Retina (tissue), 1 donor: ENCODE results near the gene RIPOR2.
"Not testable (repeated sequence)": the region's sequence is repeated elsewhere in the genome, so short reads cannot be mapped to it uniquely, and the experiment has no call there.

ENCODE experiments used
- DNase-seq: peaks from one replicate; pipeline ENCODE4 v3.0.0-alpha.2; 2016

RIPOR2 gene

DNA sequence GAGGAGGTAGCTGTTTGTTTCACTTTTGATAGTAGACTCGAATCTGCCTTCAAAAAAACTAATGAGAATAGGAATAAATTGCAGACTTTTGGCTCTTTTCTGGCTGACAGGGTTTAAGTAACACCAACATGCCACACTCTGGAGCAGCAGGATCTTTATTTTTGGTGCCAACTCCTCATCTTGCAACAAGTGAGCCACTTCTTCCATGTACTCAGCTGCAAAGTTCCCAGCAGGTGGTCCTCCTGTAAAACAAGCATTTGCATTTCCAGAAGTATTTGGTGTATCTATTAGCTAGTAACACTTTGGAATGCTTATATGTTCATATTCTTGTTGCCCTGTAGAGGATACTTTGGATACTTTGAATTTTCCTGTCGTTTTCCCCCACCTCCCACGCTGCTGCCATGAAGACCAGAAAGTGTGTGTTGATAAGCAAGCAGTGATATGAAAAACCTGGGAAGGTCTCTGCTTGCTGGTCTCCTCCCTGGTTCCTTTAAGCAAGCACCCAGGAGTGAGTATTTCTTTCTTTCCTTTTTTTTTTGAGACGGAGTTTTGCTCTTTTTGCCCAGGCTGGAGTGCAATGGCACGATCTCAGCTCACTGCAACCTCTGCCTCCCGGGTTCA, 138.1 kb downstream of the RIPOR2 start:
- no peak for DNase-seq

DNA sequence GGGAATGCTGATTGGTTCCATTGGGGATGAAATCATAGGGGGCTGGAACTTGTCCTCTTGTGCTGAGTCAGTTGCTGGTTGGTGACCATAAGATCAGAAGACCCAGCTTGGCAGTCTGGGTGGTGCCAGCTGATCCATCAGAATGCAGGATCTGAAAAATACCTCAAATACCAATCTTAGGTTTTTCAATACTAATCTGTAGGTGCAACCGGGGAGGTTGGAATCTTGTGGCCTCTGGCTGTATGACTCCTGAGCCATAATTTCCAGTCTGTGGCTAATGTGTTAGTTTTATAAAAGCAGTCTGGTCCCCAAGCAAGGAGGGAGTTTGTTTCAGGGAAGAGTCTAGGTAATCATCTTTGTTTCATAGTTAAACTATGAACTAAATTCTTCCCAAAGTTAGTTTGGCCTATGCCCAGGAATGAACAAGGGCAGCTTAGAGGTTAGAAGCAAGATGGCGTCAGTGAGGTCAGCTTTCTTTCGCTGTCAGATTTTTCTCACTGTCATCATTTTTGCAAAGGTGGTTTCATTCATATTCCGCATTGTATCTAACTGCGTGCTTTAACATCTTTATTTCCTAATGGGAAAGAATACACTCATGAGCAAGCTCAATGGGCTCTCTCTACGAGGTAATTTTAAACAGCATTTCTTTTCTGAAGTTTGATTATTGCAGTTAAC, 139.0 kb downstream of the RIPOR2 start:
- DNase-seq = no peak

DNA sequence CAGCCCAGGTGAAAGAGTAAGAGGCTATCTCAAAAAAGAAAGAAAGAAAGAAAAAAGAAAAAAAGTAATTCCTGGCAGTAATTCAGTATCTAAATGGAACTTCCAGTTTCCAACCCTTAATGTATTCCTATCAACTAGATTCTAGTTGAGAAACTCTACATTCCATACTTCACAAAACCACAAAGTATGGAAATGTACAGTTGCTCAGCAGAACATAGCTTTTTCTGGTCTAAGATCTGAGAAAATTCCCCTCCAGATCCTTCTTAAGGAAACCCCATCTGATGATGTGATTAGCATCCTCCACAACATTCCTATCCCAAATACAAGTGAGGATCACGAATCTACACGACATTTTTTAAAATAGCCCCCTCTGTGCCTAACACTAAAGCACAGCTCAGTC, 140.7 kb downstream of the RIPOR2 start:
- DNase-seq = no peak

DNA sequence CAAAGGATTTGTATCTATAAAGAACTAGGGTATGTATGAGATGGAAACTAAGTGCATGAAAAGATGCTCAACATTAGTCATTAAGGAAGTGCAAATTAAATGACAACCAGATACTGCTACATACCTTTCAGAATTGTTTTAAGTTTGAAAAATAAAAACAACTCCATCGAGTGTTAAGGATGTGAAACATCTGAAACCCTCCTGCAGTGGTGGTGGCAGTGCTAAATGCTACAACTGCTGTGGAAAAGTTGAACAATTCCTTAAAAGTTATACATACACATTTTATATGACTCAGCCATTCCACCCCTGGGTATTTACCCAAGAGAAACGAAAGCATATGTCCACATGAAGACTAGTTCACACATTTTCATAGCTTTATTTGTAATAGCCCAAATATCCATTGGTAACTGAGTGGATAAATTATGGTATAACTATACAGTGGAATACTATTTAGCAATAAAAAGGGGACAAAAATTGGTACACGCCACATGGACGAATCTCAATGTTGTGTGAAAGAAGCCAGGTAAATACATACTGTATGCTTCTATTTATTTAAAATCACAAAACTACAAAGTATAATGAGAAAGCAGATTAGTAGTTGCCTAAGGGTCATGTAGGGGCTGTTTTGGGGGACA, 147.6 kb downstream of the RIPOR2 start:
- DNase-seq = no peak

DNA sequence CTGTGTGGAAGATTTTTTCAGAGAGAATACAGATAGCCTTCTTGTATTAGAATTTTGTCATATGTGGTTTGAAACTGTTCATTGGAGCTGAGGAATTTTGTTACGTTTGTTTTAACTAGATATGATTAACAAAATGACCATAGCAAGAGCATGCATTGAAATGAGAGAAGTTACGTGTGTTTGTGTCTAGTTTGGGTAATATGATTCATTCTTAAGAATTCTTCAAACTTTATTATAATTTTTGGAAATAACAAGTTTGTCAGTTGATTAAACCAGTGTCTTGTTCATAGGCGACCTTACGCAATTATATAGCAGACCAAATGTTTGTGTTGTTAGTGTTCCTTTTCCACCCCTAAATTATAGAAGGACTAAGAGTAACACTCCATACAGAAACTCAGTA, 155.6 kb downstream of the RIPOR2 start:
- no peak for DNase-seq

DNA sequence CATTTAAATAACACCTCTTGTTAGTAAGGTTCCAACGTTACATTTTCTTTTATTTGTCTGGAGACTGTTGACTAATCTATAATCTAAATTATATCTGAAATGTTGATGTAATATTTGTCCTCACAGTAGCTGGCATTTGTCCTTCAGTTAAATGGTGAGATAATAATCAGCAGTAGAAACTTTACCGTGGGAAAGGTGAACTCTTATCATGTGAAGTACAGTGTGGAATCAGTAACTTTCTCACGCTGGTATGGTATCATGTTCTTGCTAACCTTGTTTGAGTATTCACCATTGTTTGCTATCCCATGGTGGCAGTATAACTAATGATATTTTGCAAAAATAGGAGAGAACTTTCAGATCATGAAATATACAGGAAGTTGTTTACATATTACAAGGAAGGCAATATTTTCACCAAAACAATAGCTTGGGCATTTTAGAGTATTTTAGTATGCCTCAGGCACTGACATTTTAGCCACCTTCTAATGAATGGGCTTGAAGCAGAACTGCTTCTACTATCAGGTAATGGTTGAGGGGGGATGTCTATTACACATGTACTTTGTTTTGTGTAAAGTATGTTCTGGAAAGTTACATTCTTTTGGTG, 156.2 kb downstream of the RIPOR2 start:
- DNase-seq = no peak

DNA sequence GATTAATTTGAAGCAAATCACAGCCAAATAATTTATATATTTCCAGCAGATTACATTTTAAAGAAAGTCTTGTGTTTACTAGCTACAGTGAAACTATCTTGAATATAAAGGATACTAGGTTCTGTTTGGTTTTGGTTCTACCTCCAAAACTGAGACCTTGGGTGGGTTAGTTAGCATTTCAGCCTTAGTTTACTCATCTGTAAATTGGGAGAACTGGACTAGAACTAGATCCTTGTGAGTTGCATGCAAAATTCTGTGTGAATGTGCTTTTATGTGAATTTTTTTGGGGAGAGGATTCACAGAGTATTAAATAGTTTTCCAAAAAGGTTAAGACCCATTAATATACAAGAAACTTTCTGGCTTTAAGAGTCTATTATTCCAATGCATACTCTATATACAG, 156.9 kb downstream of the RIPOR2 start:
- DNase-seq = no peak

DNA sequence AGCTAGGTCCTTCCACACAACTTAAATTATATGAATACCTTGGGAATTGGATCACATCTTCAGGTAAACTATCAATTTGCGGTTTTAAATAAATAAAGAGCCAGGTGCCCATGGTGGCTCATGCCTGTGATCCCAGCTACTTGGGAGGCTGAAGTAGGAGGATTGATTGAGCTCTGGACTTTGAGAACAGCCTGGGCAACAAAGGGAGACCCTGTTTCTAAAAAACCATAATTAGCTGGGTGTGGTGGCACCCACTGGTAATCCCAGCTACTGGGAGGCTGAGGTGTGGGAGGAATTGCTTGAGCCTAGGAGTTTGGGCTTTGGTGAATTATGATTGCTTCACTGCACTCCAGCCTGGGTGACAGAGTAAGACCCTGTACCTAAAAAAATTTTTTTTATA, 157.6 kb downstream of the RIPOR2 start:
- no peak for DNase-seq

DNA sequence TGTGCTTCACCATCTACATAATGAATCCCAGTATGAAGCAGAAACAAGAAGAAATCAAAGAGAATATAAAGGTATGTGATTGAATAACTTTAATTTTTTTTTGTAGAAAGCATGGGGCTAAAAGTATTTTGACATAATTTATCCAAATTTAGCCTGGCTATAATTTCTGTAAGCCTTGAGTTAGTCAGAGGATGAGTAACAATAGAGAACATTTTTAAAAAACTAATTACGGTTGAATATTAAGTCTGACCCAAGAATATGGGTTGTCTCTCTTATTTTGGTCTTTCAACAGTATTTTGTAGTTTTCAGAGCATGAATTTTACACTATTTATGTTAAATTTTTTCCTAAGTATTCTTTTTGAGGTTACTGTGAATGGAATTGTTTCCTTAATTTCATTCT, 158.5 kb downstream of the RIPOR2 start:
- DNase-seq = no peak

DNA sequence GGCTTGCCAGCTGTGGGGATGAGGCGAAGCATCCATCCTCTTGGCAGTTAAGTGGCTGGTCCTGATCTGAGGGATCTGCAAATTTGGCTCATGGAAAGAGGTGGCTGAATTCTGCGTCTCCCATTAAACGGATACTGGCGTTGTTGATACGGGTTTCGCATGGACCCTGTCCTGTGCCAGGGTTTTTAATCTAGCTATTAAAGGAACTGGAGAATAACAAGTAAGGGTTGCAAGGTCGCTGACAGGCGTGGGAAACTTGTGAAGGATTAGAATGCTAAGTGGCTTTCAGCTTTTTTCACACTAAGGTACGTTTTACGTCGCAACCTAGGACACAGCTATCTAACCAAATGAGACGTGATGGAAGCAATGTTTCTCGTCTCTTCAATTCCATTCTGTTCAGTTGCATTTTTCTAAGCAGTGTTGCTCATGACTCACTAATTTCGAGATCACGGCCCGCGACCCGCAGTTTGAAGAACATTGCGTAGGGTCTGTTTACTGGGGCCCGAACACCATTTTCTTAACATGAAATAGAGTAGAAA, 160.2 kb downstream of the RIPOR2 start:
- DNase-seq = no peak

DNA sequence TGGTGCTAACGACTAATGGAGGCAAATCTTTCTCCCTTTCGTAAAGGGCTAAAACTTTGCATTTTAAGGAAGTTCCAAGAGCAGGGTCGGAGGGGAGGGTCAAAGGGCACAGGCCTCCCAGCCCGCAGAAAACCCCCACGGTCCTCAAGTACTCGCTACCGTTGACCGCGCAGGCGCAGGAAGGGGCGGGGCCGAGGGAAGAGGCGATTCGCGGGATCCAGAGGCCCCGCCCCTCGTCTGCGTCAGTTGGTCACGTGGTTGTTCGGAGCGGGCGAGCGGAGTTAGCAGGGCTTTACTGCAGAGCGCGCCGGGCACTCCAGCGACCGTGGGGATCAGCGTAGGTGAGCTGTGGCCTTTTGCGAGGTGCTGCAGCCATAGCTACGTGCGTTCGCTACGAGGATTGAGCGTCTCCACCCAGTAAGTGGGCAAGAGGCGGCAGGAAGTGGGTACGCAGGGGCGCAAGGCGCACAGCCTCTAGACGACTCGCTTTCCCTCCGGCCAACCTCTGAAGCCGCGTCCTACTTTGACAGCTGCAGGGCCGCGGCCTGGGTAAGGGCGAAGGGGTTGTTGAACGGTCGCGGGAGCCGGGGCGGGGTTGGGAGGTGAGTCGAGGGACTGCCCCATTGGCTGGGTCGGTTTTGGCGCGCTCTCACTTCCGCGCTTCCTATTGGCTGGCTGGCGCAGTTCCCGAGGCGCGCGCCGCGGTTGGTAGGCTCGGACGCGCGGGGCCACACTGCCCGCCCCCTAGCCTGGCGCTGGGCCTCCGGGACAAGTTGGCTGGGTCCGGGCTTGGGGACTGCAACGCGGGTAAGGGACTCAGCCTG, 160.9 kb downstream of the RIPOR2 start, which contains the start of gene GMNN:
GMNN (plus strand) TSS at position 242 of the 824 bp plus-strand sequence. CDS start 2,310 bp downstream, outside the sequence.
- DNase-seq = peak; percentile 97

DNA sequence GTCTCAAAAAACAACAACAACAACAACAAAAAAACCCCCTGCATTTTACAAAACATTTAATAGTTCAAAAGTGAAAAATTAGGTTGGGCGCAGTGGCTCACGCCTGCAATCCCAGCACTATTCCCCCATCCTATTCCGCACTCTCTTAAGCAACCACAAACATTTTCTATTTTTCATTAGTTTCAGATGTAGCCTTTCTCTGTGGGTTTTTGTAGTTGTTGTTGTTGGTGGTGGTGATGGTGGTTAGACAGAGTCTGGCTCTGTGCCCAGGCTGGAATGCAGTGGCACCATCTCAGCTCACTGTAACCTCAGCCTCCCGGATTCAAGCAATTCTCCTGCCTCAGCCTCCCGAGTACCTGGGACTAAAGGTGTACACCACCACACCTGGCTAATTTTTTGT, 167.4 kb downstream of the RIPOR2 start:
- no peak for DNase-seq

DNA sequence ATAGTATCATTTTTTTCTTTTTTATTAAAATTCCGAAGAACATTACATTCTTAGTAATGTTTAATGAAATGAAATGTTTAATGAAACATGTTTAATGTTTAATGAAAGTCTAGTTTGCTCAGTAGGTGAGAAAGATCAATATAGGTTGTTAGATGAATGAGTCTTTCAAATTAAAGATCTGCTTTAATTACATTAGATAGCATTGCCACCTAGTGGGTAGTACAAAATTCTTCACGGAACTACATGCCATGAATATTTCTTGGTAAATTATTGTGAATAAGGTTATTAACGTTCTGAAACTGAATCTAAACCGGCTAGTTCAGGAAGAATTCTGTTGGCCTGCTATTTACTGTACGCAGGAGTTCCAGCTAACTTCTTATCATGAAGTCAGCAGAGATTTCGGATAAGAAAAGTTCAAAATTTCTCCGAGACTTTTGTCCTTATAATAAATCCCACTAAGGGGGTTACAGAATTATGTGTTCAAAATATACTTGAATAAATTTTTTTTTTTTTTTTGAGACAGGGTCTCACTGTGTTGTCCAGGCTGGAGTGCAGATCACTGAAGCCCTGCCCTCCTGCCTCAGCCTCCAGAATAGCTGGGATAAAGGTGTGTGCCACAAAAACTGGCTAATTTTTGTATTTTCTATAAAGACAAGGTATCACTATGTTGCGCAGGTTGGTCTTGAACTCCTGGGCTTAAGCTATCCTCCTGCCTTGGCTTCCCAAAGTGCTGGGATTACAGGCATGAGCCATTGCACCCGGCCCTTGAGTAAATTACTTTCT, 168.9 kb downstream of the RIPOR2 start:
- DNase-seq = no peak

DNA sequence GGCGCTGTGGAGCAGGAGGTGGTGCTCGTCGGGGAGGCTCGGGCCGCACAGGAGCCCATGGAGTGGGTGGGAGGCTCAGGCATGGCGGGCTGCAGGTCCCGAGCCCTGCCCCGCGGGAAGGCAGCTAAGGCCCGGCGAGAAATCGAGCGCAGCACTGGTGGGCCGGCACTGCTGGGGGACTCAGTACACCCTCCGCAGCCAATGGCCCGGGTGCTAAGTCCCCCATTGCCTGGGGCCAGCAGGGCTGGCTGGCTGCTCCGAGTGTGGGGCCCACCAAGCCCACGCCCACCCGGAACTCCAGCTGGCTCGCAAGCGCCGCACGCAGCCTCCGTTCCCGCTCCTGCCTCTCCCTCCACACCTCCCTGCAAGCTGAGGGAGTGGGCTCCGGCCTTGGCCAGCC, 169.8 kb downstream of the RIPOR2 start:
- not testable (repeated sequence) for DNase-seq

DNA sequence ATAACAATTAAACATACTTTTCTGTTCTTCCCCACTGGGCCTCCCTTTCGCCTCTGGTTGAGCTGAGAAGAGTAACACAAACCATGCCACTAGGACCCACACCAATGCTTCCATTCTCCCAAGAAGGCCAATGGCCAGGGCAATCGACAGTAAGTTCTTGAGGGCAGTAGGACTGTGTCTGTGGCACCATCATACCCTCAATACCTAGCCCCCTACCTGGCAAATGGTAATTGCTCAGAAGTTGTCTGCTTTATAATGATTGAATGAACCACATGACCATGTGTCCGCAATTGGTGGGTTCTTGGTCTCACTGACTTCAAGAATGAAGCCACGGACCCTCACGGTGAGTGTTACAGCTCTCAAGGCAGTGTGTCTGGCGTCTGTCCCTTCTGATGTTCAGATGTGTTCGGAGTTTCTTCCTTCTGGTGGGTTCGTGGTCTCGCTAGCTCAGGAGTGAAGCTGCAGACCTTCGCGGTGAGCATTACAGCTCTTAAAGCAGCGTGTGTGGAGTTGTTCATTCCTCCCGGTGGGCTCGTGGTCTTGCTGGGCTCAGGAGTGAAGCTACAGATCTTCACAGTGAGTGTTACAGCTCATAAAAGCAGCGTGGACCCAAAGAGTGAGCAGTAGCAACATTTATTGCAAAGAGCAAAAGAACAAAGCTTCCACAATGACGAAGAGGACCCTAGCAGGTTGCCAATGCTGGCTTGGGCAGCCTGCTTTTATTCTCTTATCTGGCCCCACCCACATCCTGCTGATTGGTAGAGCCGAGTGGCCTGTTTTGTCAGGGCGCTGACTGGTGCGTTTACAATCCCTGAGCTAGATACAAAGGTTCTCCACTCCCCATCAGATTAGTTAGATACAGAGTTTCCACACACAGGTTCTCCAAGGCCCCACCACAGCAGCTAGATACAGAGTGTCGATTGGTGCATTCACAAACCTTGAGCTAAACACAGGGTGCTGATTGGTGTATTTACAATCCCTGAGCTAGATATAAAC, 170.6 kb downstream of the RIPOR2 start:
- not testable (repeated sequence) for DNase-seq

DNA sequence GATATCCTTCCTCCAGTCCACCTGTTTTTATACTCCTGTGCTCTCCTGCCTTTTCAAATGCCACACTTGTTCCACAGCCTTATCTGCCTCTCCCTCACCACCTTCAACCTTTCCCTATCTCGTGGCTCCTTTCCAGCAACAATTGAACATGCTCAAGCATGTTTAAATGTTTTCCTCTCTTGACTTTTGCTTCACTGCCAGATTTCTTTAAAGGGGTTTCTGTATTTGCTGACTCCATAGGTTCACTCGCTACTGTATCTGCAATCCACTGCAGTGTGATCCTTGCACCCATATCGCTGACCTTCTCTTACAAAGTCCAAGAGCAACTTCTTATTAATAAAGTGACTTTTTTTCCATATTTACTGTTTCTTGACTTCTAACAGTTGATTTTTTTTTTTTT, 172.2 kb downstream of the RIPOR2 start:
- no peak for DNase-seq

DNA sequence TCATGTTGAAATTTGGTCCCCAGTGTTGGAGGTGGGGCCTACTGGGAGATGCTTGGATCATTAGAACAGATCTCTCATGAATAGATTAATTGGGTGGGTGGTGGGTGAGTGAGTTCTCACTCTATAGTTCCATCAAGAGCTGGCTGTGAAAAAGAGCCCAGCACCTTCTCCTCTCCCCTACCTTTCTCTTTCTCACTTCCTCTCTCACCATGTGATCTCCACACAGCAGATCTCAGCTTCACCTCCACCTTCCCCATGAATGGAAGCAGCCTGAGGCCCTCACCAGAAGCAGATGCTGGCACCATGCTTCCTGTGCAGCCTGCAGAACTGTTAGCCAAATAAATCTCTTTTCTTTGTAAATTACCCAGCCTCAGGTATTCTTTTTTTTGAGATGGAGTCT, 173.9 kb downstream of the RIPOR2 start:
- DNase-seq = no peak

DNA sequence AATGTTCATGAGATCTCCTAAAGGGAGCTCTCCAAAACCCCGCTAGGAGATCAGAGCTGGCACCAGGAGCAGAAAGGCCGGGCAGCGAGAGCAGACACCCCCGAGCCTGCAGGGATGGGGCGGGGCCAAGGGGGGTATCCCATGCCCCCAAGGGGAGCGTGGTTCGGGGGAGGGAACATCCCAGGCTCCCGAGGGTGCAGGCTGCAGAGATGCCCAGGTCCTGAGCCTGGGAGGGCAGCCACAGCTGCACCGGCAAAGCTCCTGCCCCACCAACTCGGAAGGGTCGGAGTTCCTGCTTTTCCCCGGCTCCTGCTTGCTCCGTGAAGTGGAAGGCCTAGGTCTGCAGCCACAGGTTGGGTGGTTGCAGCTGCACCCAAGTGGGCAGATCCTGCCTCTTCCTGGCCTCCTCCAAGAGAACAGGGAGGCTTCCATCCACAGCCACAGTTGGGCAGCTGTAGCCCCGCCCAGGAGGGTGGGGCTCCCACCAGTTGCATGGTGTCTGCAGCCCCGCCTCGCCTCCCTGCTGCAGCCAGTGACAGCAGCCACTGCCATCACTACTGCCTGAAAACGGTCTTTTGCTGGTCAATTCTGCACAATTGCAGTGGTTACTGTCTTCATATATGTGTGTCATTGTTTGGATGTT, 174.4 kb downstream of the RIPOR2 start:
- DNase-seq = no peak

DNA sequence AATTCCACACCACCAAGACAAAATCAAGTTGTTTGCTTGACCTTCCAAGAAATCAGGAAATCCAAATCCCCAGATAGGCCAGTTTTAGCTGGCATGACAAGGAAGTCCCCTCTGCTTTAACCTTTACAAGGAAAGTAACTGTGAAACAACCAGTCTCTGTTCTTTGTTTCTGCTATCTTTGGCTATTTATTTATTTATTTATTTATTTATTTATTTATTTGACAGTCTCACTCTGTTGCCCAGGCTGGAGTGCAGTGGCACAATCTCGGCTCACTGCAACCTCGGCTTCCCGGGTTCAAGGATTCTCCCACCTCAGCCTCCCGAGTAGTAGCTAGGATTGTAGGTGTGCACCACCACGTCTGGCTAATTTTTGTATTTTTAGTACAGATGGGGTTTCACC, 175.6 kb downstream of the RIPOR2 start:
- DNase-seq = no peak

DNA sequence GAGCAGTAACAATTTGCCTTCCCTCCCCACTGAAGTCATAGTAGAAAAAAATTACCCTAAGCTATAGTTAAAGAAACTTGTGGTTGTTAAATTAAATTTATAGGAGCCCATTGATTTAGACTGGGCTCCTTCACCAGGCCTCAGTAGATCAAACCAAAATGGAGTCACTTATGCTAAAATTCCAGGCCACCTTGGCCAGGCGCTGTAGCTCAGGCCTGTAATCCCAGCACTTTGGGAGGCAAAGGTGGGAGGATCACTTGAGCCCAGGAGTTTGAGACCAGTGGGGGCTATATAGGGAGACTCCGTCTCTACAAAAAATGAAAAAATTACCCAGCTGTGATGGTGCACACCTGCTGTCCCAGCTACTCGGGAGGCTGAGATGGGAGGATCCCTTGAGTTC, 176.0 kb downstream of the RIPOR2 start:
- no peak for DNase-seq
